Liver (tissue), 2 donors: ENCODE measurements around the gene RTN4RL2.

Experiments
- CTCF ChIP-seq: fragments of 150-350 bp; IDR thresholded peaks from 2 replicates; pipeline ENCODE4 v1.5.1; 2017; ENCODE audit warnings: improper control_type of control experiment, low read depth, low read length; ENCODE audit not compliant: missing input control
- ZBTB33 ChIP-seq: IDR thresholded peaks from 2 replicates; pipeline ENCODE4 v1.6.1; 2016; ENCODE audit warnings: antibody characterized with exemption
- donor health status: healthy.

- TF ChIP-seq CTCF (no peak), ZBTB33 (no peak)
Measured at GRCh38 chr11:57487920-57488659, 27.8 kb downstream of the RTN4RL2 start.
